ENCODE measurements around the gene MBTD1. TPM values are rescaled to one million over a fixed set of nuclear protein-coding genes. Genes with fewer than 3 reads are reported as not detected.
"Not testable (repeated sequence)": the region's sequence is repeated elsewhere in the genome, so short reads cannot be mapped to it uniquely, and the experiment has no call there.

Gene MBTD1
- total RNA-seq, 2 experiments from 2014 or later: 10.4 to 11.4 TPM

DNA sequence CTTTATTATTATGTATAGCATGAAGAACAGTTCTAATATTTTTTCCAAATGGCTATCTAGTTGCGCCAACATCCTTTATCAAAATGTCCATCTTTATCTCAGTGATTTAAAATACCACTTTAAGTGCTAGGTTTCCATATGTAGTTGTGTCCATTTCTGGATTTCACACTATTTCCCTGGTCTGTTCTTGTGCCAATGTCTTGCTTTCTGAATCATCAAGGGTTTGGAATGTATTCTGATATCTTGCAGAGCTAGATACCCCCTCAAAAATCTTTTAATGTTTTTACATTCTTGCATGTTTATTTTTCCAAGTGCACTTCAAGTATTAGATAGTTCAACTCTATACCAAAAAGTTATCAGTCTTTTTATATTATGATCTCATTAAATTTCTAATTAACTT lies 14.3 kb downstream of the MBTD1 start:
- Mint-ChIP-seq H3K4me1 (ENCODE audit: low read depth) (peaks cover 3% of the 10 kb centered on the region), H3K36me3 (ENCODE audit: low read depth) (peaks cover 6% of the 10 kb centered on the region), H3K4me3 (no peak overlapping the region), H3K27ac (no peak overlapping the region), H3K27me3 (ENCODE audit: low read depth) (no peaks in the 10 kb centered on the region), H3K9me3 (ENCODE audit: insufficient read depth) (no peaks in the 10 kb centered on the region)
- DNase-seq: no peak
- POLR2A ChIA-PET: no interaction called here
- no peak for ATAC-seq
- CTCF ChIA-PET: no interaction called here

DNA sequence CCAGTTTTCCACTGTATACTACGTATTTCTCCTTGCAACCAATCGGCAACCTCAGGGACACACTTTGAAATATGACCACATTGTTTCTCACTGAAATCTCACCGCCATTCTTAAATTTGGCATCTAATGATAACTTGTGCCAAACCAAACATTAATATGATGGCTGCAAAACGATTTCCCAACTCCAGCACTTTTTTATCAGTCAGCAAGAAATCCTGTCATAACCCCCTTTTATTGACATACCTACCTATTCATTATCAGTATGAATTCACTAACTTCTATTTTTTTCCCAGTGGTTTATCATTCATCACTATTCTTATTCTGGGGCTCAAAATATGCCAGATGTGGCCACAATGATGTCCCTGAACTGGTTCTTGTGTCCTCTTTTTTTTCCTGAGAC lies 15.8 kb downstream of the MBTD1 start:
- peaks cover 3% of the 10 kb centered on the region for H3K4me1 Mint-ChIP-seq (ENCODE audit: low read depth)
- H3K9me3 Mint-ChIP-seq (ENCODE audit: insufficient read depth): no peaks in the 10 kb centered on the region
- CTCF ChIA-PET: no interaction called here
- no peak overlapping the region for H3K27ac Mint-ChIP-seq
- no peaks in the 10 kb centered on the region for H3K27me3 Mint-ChIP-seq (ENCODE audit: low read depth)
- ATAC-seq (no peak), DNase-seq (no peak)
- no peak overlapping the region for H3K4me3 Mint-ChIP-seq
- peaks cover 2% of the 10 kb centered on the region for H3K36me3 Mint-ChIP-seq (ENCODE audit: low read depth)
- POLR2A ChIA-PET: no interaction called here

DNA sequence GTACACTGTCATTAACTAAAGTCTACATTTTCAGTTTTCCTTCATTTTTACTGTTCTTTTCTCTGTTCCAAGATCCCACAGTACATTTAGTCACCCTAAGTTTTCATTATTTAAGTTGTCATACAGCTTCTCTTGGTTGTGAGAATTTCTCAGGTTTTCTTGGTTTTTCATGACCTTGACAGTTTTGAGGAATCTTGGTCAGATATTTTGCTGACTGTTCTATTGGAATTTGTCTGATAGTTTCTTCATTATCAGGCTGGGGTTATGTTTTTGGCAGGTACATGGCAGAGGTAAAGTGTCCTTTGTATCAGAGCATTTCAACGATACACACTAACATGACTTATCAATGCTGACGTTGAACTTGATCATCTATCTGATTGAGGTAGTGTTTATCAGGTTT lies 19.6 kb downstream of the MBTD1 start:
- Mint-ChIP-seq H3K27ac (no peak overlapping the region), H3K4me3 (no peak overlapping the region), H3K27me3 (ENCODE audit: low read depth) (no peaks in the 10 kb centered on the region), H3K9me3 (ENCODE audit: insufficient read depth) (no peaks in the 10 kb centered on the region), H3K4me1 (ENCODE audit: low read depth) (peaks cover 15% of the 10 kb centered on the region), H3K36me3 (ENCODE audit: low read depth) (no peaks in the 10 kb centered on the region)
- ATAC-seq (no peak), DNase-seq (no peak)
- POLR2A ChIA-PET: no interaction called here
- CTCF ChIA-PET: interaction anchor here (0.6 kb wide), 1 partner anchor 33 kb away, joined by 3 read pairs; no protein-coding TSS in a partner anchor

DNA sequence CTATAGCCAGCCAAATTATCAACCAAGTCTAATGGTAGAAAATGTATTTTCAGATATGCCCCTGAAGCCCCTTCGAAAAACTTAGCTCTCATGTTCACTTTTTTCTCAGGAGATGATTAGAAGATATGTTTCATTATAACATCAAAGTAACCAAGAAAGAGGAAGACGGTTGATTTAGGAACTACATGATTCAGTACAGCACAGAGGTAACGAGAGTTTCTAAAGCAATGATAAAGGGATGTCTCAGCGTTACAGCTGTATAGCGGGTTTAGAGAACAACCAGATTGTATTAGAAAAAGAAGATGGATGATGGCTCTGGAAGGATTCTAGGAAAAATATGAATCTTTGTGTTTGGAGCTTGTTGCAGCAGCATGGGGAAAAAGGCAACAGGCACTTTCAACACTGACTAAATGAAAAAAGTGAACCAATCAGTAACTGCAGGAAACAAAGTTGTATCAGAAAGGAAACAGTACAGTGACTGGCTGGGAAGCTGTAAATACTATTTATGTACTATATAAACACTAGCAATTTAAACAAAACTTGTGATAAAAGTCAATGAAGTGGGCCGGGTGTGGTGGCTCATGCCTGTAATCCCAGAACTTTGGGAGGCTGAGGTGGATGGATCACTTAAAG lies 21.5 kb downstream of the MBTD1 start:
- Mint-ChIP-seq H3K27ac (peak overlapping the region; percentile 47), H3K4me1 (ENCODE audit: low read depth) (peaks cover 15% of the 10 kb centered on the region), H3K36me3 (ENCODE audit: low read depth) (no peaks in the 10 kb centered on the region), H3K4me3 (peak overlapping the region; percentile 29), H3K27me3 (ENCODE audit: low read depth) (no peaks in the 10 kb centered on the region), H3K9me3 (ENCODE audit: insufficient read depth) (no peaks in the 10 kb centered on the region)
- POLR2A ChIA-PET: interaction anchor here (0.6 kb wide), 1 partner anchor 25 kb away, joined by 4 read pairs; no protein-coding TSS in a partner anchor
- no peak for DNase-seq
- CTCF ChIA-PET: interaction anchor here (0.6 kb wide), 1 partner anchor 85 kb away, joined by 3 read pairs; the partner anchor contains the start of gene NME1
- no peak for ATAC-seq

GRCh38 chr17:51234162-51234561 lies 25.7 kb downstream of the MBTD1 start:
- no peaks in the 10 kb centered on the region for H3K9me3 Mint-ChIP-seq (ENCODE audit: insufficient read depth)
- CTCF ChIA-PET: interaction anchor here (1.0 kb wide), 1 partner anchor 25 kb away, joined by 3 read pairs; no protein-coding TSS in a partner anchor
- no peak overlapping the region for H3K27ac Mint-ChIP-seq
- no peak for ATAC-seq
- no peak for DNase-seq
- H3K4me1 Mint-ChIP-seq (ENCODE audit: low read depth): peaks cover 15% of the 10 kb centered on the region
- POLR2A ChIA-PET: no interaction called here
- H3K36me3 Mint-ChIP-seq (ENCODE audit: low read depth): peaks cover 2% of the 10 kb centered on the region
- no peaks in the 10 kb centered on the region for H3K27me3 Mint-ChIP-seq (ENCODE audit: low read depth)
- no peak overlapping the region for H3K4me3 Mint-ChIP-seq

GRCh38 chr17:51231999-51232398 lies 27.9 kb downstream of the MBTD1 start:
- CTCF ChIA-PET: no interaction called here
- Mint-ChIP-seq H3K4me3 (no peak overlapping the region), H3K36me3 (ENCODE audit: low read depth) (peaks cover 2% of the 10 kb centered on the region), H3K9me3 (ENCODE audit: insufficient read depth) (no peaks in the 10 kb centered on the region), H3K27me3 (ENCODE audit: low read depth) (no peaks in the 10 kb centered on the region), H3K27ac (no peak overlapping the region), H3K4me1 (ENCODE audit: low read depth) (peaks cover 6% of the 10 kb centered on the region)
- ATAC-seq: no peak
- POLR2A ChIA-PET: no interaction called here
- DNase-seq: no peak

DNA sequence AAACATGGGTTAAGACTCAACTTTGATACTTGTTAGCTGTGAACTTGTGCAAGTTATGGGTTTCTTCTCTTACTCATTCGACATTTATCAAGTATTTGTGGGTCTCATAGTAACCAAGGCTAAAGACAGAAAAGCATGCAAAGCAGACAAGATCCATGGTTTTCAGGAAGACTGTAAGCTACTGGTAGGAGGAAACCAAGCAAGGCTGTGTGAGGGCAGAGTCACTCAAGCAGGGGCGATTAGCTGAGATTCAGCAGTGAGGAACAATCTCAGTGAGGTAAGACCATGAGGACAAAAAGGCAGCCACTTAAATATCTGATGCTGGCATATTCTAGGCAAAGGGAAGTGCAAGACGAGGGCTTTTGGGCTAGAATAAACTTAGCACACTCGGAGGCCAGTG lies 29.5 kb downstream of the MBTD1 start:
- Mint-ChIP-seq H3K9me3 (ENCODE audit: insufficient read depth) (no peaks in the 10 kb centered on the region), H3K4me3 (no peak overlapping the region), H3K36me3 (ENCODE audit: low read depth) (peaks cover 2% of the 10 kb centered on the region), H3K4me1 (ENCODE audit: low read depth) (peaks cover 6% of the 10 kb centered on the region), H3K27me3 (ENCODE audit: low read depth) (no peaks in the 10 kb centered on the region), H3K27ac (no peak overlapping the region)
- ATAC-seq: no peak
- ChIA-PET CTCF (no interaction called here), POLR2A (interaction anchor here (0.6 kb wide), 1 partner anchor 260 kb away, joined by 3 read pairs; no protein-coding TSS in a partner anchor)
- DNase-seq: no peak

DNA sequence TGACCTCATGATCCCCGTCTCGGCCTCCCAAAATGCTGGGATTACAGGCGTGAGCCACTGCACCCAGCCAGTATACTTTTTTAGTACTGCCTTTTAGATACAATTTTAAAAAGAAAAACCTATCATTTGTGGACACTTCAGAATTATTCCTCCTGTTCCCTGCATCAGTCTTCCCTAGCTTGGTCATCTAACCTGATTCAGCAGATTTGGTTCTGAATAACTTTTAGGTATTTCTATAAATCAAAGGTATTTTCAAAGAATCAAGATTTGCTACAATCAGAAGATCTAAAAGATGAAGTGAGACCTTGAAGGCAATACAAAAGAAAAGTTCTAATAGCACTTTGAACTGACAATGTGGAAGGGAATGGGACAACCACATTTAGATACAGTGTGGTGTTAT lies 30.0 kb downstream of the MBTD1 start:
- Mint-ChIP-seq H3K27ac (no peak overlapping the region), H3K4me1 (ENCODE audit: low read depth) (peaks cover 9% of the 10 kb centered on the region), H3K36me3 (ENCODE audit: low read depth) (peaks cover 5% of the 10 kb centered on the region), H3K4me3 (no peak overlapping the region), H3K27me3 (ENCODE audit: low read depth) (no peaks in the 10 kb centered on the region), H3K9me3 (ENCODE audit: insufficient read depth) (no peaks in the 10 kb centered on the region)
- ATAC-seq (no peak), DNase-seq (no peak)
- ChIA-PET POLR2A (no interaction called here), CTCF (no interaction called here)

DNA sequence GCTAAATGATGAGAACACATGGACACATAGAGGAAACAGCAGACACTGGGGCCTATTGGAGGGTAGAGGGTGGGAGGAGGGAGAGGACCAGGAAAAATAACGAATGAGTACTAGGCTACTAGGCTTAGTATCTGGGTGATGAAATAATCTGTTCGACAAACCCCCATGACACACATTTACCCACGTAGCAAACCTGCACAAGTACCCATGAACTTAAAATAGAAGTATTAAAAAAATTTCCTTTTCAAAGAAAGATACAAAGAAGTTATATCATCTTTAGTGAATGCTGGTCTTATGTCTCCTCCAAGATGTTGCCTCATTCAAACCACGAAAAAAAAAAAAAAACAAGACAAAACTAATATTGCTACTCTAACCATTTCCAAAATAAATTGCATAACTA lies 31.7 kb downstream of the MBTD1 start:
- H3K36me3 Mint-ChIP-seq (ENCODE audit: low read depth): peaks cover 13% of the 10 kb centered on the region
- POLR2A ChIA-PET: no interaction called here
- ATAC-seq: no peak

GRCh38 chr17:51225523-51225922 lies 34.3 kb downstream of the MBTD1 start:
- H3K4me3 Mint-ChIP-seq; ATAC-seq; H3K27ac Mint-ChIP-seq; H3K9me3 Mint-ChIP-seq (ENCODE audit: insufficient read depth); CTCF ChIA-PET; H3K27me3 Mint-ChIP-seq (ENCODE audit: low read depth); DNase-seq; POLR2A ChIA-PET: not testable (repeated sequence)
- Mint-ChIP-seq H3K4me1 (ENCODE audit: low read depth) (peaks cover 20% of the 10 kb centered on the region), H3K36me3 (ENCODE audit: low read depth) (peaks cover 22% of the 10 kb centered on the region)

More for the DNA sequence above, 31.7 kb downstream of the MBTD1 start:
- CTCF ChIA-PET: no interaction called here
- Mint-ChIP-seq H3K4me1 (ENCODE audit: low read depth) (peaks cover 21% of the 10 kb centered on the region), H3K9me3 (ENCODE audit: insufficient read depth) (no peaks in the 10 kb centered on the region), H3K27ac (no peak overlapping the region), H3K27me3 (ENCODE audit: low read depth) (no peaks in the 10 kb centered on the region), H3K4me3 (no peak overlapping the region)
- no peak for DNase-seq

DNA sequence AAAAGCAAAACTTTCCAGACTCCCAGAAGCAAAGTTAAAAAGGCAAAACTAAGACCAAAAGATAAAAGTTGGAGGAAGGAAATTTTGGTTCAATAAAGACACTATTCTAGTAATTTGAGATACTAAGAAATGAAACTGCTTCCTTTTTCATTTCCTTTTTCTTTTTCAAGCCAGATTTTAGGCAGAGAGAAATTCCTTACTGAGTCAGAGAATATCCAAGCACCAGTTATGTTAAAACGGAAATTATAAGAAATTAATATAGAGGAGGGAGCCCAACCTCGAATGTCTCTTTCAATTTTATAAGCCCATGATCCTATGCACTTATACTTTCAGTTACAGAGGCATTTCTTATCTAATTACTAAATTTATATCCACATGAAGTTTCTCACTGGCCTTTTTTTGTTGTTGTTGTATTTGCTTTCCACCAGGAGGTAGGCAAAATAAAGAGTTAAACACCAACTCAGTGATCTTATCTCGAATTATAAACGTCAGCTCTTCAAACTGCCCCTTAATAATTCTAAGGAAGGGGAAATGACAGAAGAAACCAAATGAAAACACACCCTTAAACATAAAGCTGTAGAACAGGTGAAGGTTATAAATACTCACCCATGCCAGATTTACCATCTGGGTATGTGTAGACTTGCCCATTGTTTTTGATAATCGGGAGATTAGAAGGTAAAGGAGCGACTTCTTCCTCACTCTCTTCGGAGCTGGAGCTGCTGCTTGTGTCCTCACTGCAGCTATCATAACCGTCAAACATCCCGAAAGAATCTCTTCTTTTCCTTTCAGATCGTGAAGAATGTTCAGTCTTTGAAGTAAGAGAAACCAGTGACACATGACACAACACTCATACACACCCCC lies 35.2 kb downstream of the MBTD1 start:
- Mint-ChIP-seq H3K36me3 (ENCODE audit: low read depth) (peaks cover 30% of the 10 kb centered on the region), H3K27me3 (ENCODE audit: low read depth) (no peaks in the 10 kb centered on the region), H3K9me3 (ENCODE audit: insufficient read depth) (no peaks in the 10 kb centered on the region), H3K27ac (peak overlapping the region; percentile 48), H3K4me1 (ENCODE audit: low read depth) (peaks cover 20% of the 10 kb centered on the region), H3K4me3 (peak overlapping the region; percentile 2)
- ATAC-seq (no peak), DNase-seq (no peak)
- CTCF ChIA-PET: no interaction called here
- POLR2A ChIA-PET: no interaction called here

DNA sequence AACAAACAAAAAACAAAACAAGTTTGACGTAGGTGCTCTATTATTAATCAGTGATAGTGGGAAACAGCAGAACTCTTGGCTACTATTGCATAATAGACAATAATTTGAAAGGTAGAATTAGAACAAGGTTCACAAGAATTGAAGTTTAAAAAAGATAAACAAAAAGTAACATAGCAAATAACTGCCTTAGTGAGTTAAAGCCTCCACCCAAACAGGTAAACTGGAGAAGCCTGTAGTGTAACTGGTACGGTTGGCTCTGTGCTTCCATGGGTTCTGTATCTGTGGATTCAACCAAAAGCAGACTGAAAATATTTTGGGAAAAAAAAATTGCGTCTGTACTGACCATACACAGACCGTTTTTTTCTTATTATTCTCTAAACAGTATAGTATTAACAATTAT lies 38.5 kb downstream of the MBTD1 start:
- ATAC-seq: no peak

More for the DNA sequence above, 38.5 kb downstream of the MBTD1 start:
- Mint-ChIP-seq H3K27me3 (ENCODE audit: low read depth) (no peaks in the 10 kb centered on the region), H3K27ac (no peak overlapping the region), H3K9me3 (ENCODE audit: insufficient read depth) (no peaks in the 10 kb centered on the region), H3K4me1 (ENCODE audit: low read depth) (peaks cover 16% of the 10 kb centered on the region), H3K36me3 (ENCODE audit: low read depth) (peaks cover 39% of the 10 kb centered on the region), H3K4me3 (no peak overlapping the region)
- ChIA-PET CTCF (no interaction called here), POLR2A (no interaction called here)
- no peak for DNase-seq

All from activated CD8-positive, alpha-beta T cell treated with anti-CD3 and anti-CD28 coated beads, Interleukin-2, amount 10 ng/mL, durations not matched to agents 7 days and 5 days (primary cell).